GM18951 (cell line): ENCODE measurements around the gene RSKR.
A peak's percentile ranks its signal among the peaks of the same experiment; 100 is the strongest.
"Not testable (repeated sequence)": the region's sequence is repeated elsewhere in the genome, so short reads cannot be mapped to it uniquely, and the experiment has no call there.

ENCODE experiments used
- POLR2A ChIP-seq: IDR thresholded peaks from 4 replicates; pipeline ENCODE4 v1.6.1; 2011; ENCODE audit warnings: mild to moderate bottlenecking; ENCODE audit not compliant: insufficient read length, insufficient read depth; ENCODE audit errors: extremely low read depth
- in situ Hi-C: fragments of 300-500 bp; cut with MboI; formaldehyde crosslinking; loops from one replicate; pipeline ENCODE4 v1.12.0; 2022; ENCODE audit warnings: low sequenced_read_pairs, mixed read lengths, inconsistent platforms; ENCODE audit not compliant: unreplicated experiment

RSKR gene

GRCh38 chr17:28613931-28614381 is at the start of gene RSKR:
Gene RSKR, minus strand, starts transcription at chr17:28614185. Its CDS starts 24 bp downstream, at chr17:28614161.
- TF ChIP-seq POLR2A: no peak
- in situ Hi-C loops: no loop called here

- in situ Hi-C loops: no loop called here
- no peak for TF ChIP-seq POLR2A
Observed at GRCh38 chr17:28663723-28664122, 49.7 kb upstream of the RSKR start.

- in situ Hi-C loops: no loop called here
- no peak for TF ChIP-seq POLR2A
Observed at GRCh38 chr17:28662527-28662829, 48.5 kb upstream of the RSKR start.

GRCh38 chr17:28661635-28662526 is 47.9 kb upstream of the RSKR start, which contains the start of the genes SDF2 and SUPT6H:
Gene SDF2, minus strand, starts transcription at chr17:28661906. Its CDS starts 30 bp downstream, at chr17:28661876.
Gene SUPT6H, plus strand, starts transcription at chr17:28662205. Its CDS starts 11,197 bp downstream, at chr17:28673402.
- peak; percentile 88 for TF ChIP-seq POLR2A
- in situ Hi-C loops: no loop called here

- in situ Hi-C loops: not testable (repeated sequence)
Observed at GRCh38 chr17:28659497-28659881, 45.5 kb upstream of the RSKR start.

GRCh38 chr17:28658766-28659496 is 44.9 kb upstream of the RSKR start:
- in situ Hi-C loops: not testable (repeated sequence)

- in situ Hi-C loops: not testable (repeated sequence)
Observed at GRCh38 chr17:28658342-28658741, 44.4 kb upstream of the RSKR start.

- in situ Hi-C loops: no loop called here
Observed at GRCh38 chr17:28657756-28658155, 43.8 kb upstream of the RSKR start.

GRCh38 chr17:28655160-28655559 is 41.2 kb upstream of the RSKR start:
- no peak for TF ChIP-seq POLR2A
- in situ Hi-C loops: no loop called here

More at GRCh38 chr17:28657756-28658155, 43.8 kb upstream of the RSKR start:
- TF ChIP-seq POLR2A: no peak

- TF ChIP-seq POLR2A: no peak
- in situ Hi-C loops: no loop called here
Observed at GRCh38 chr17:28648698-28649097, 34.7 kb upstream of the RSKR start.

GRCh38 chr17:28646039-28646754 is 32.2 kb upstream of the RSKR start:
- in situ Hi-C loops: no loop called here

GRCh38 chr17:28645576-28645939 is 31.6 kb upstream of the RSKR start:
- in situ Hi-C loops: no loop called here
- no peak for TF ChIP-seq POLR2A

More at GRCh38 chr17:28646039-28646754, 32.2 kb upstream of the RSKR start:
- no peak for TF ChIP-seq POLR2A

- in situ Hi-C loops: no loop called here
- TF ChIP-seq POLR2A: peak; percentile 95
Observed at GRCh38 chr17:28644787-28645575, 31.0 kb upstream of the RSKR start, which contains the start of gene BLTP2. Gene BLTP2, minus strand, starts transcription at chr17:28645158. Its CDS starts 102 bp downstream, at chr17:28645056.
